A549 (cell line): ENCODE data around the gene FBXO47. TPM values are rescaled to one million over a fixed set of nuclear protein-coding genes. Genes with fewer than 3 reads are reported as not detected.

Experiments used
- ATAC-seq, 2 experiments: fragments of 200-7000 bp in 1 of 2; fragments of >200 bp in 1 of 2; cut with Nextera tagmentation in 1 of 2; cut with Tn5 transposase in 1 of 2; 3 replicates each; pipeline versions ENCODE4 v1.8.0 to v1.9.1; 2018 to 2020; ENCODE audit warnings: mild to moderate bottlenecking in 1 of 2, moderate library complexity in 1 of 2
- CTCF ChIA-PET: fragments of 300-600 bp; sonication (Branson Sonifier 250); formaldehyde crosslinking; extraction: SDS; loops from one replicate; lab custom pipeline; 2021; ENCODE audit warnings: antibody characterized with exemption, inconsistent platforms; lab: Yijun Ruan, JAX
- POLR2A ChIA-PET: fragments of 350-600 bp; formaldehyde crosslinking; extraction: SDS; loops from one replicate; lab custom pipeline; 2021; ENCODE audit warnings: antibody characterized with exemption, inconsistent platforms; lab: Yijun Ruan, JAX
- DNase-seq, 2 experiments: peaks; one replicate each; pipeline versions ENCODE4 v3.0.0 to v3.0.0-alpha.2; 2011 to 2016; ENCODE audit warnings: low read depth in 1 of 2, low spot score in 1 of 2
- FAIRE-seq: peaks from 2 replicates; lab custom pipeline; 2011; peaks lifted over from hg19 to GRCh38; lab: Jason Lieb, UNC
- H3K27ac ChIP-seq, 2 experiments: fragments of >200 bp; sonication (Bioruptor Twin); formaldehyde crosslinking; 3 replicates each; pipeline ENCODE4 v1.5.1; 2016 to 2017
- H3K4me1 ChIP-seq: fragments of >200 bp; sonication (Bioruptor Twin); formaldehyde crosslinking; 3 replicates; pipeline ENCODE4 v1.6.1; 2016
- H3K4me2 ChIP-seq: fragments of >200 bp; sonication (Bioruptor Twin); formaldehyde crosslinking; 3 replicates; pipeline ENCODE4 v1.6.1; 2016
- H3K4me3 ChIP-seq: fragments of >200 bp; sonication (Bioruptor Twin); formaldehyde crosslinking; 3 replicates; pipeline ENCODE4 v1.5.1; 2016
- H3K9me3 ChIP-seq: fragments of >200 bp; sonication (Bioruptor Twin); formaldehyde crosslinking; 3 replicates; pipeline ENCODE4 v1.6.1; 2016
- BHLHE40 ChIP-seq: IDR thresholded peaks from 2 replicates; pipeline ENCODE4 v1.6.1; 2012; ENCODE audit warnings: low read depth, low read length, inconsistent platforms
- CBX8 ChIP-seq: fragments of 200-600 bp; sonication (generic); IDR thresholded peaks from 2 replicates; pipeline ENCODE4 v1.6.1; 2016
- CEBPB ChIP-seq, 2 experiments: fragments of >200 bp in 1 of 2; sonication (Bioruptor Twin) in 1 of 2; formaldehyde crosslinking in 1 of 2; IDR thresholded peaks; 2 replicates each; pipeline ENCODE4 v1.6.1; 2012 to 2016
- CTCF ChIP-seq: fragments of >200 bp; sonication (Bioruptor Twin); formaldehyde crosslinking; IDR thresholded peaks from 3 replicates; pipeline ENCODE4 v1.5.1; 2016
- EHF ChIP-seq: fragments of 250-450 bp; sonication (Bioruptor Pico); IDR thresholded peaks from 2 replicates; pipeline ENCODE4 v1.5.0; 2020; ENCODE audit warnings: mild to moderate bottlenecking
- ELK1 ChIP-seq: fragments of 150-350 bp; IDR thresholded peaks from 2 replicates; pipeline ENCODE4 v1.6.1; 2014; ENCODE audit warnings: low read depth, mild to moderate bottlenecking, low read length
- EP300 ChIP-seq, 2 experiments: fragments of >200 bp; sonication (Bioruptor Twin); formaldehyde crosslinking; IDR thresholded peaks; 2 replicates in 1 of 2; 3 replicates in 1 of 2; pipeline ENCODE4 v1.6.1; 2016 to 2017
- ESRRA ChIP-seq: fragments of 150-350 bp; IDR thresholded peaks from 2 replicates; pipeline ENCODE4 v1.6.1; 2014; ENCODE audit warnings: mild to moderate bottlenecking, low read length, borderline replicate concordance
- FOSL2 ChIP-seq, 2 experiments: fragments of 450-650 bp in 1 of 2; fragments of >200 bp in 1 of 2; sonication (Bioruptor Twin) in 1 of 2; formaldehyde crosslinking; IDR thresholded peaks; 2 replicates each; pipeline versions ENCODE4 v1.5.0 to v1.6.1; 2016 to 2020; ENCODE audit warnings: mild to moderate bottlenecking in 1 of 2, moderate library complexity in 1 of 2
- FOXS1 ChIP-seq: fragments of 250-450 bp; sonication (Bioruptor Pico); IDR thresholded peaks from 2 replicates; pipeline ENCODE4 v1.5.0; 2020; ENCODE audit warnings: mild to moderate bottlenecking, moderate library complexity
- HOXA7 ChIP-seq: fragments of 250-450 bp; sonication (Bioruptor Pico); IDR thresholded peaks from 2 replicates; pipeline ENCODE4 v1.5.0; 2020; ENCODE audit warnings: mild to moderate bottlenecking, moderate library complexity
- HOXB5 ChIP-seq: fragments of 250-450 bp; sonication (Bioruptor Pico); IDR thresholded peaks from 2 replicates; pipeline ENCODE4 v1.5.0; 2020; ENCODE audit warnings: mild to moderate bottlenecking, moderate library complexity
- KDM5A ChIP-seq: fragments of 200-600 bp; sonication (generic); IDR thresholded peaks from 2 replicates; pipeline ENCODE4 v1.6.1; 2016; ENCODE audit warnings: antibody characterized with exemption, mild to moderate bottlenecking
- MAFK ChIP-seq: fragments of 450-650 bp; IDR thresholded peaks from 2 replicates; pipeline ENCODE4 v1.6.1; 2014; ENCODE audit not compliant: partially characterized antibody
- MAX ChIP-seq: IDR thresholded peaks from 2 replicates; pipeline ENCODE4 v1.6.1; 2012
- NFE2L2 ChIP-seq: fragments of 150-350 bp; conservative IDR thresholded peaks from 2 replicates; pipeline ENCODE4 v1.6.1; 2014; ENCODE audit warnings: low read length
- POLR2AphosphoS2 ChIP-seq: conservative IDR thresholded peaks from 2 replicates; pipeline ENCODE4 v1.6.1; 2012; ENCODE audit warnings: low read length, improper control_type of control experiment, inconsistent platforms
- RAD21 ChIP-seq, 2 experiments: fragments of >200 bp in 1 of 2; sonication (Bioruptor Twin) in 1 of 2; formaldehyde crosslinking in 1 of 2; IDR thresholded peaks in 1 of 2; conservative IDR thresholded peaks in 1 of 2; 2 replicates in 1 of 2; 3 replicates in 1 of 2; pipeline ENCODE4 v1.6.1; 2012 to 2018; ENCODE audit warnings: inconsistent platforms in 1 of 2
- SREBF2 ChIP-seq: fragments of 450-650 bp; IDR thresholded peaks from 2 replicates; pipeline ENCODE4 v1.6.1; 2014; ENCODE audit warnings: mild to moderate bottlenecking, moderate library complexity
- TP53 ChIP-seq: fragments of 250-450 bp; sonication (Bioruptor Pico); IDR thresholded peaks from 2 replicates; pipeline ENCODE4 v1.5.0; 2021; ENCODE audit warnings: mild to moderate bottlenecking, moderate library complexity
- ZC3H11A ChIP-seq: fragments of 450-650 bp; IDR thresholded peaks from 2 replicates; pipeline ENCODE4 v1.6.1; 2014; ENCODE audit warnings: antibody characterized with exemption, mild to moderate bottlenecking
- ZFP36 ChIP-seq: fragments of 450-650 bp; IDR thresholded peaks from 2 replicates; pipeline ENCODE4 v1.6.1; 2014; ENCODE audit warnings: borderline replicate concordance; ENCODE audit not compliant: partially characterized antibody
- WGBS: methylation state at CpG from one replicate; pipeline ENCODE4 v1.1.6; 2017; ENCODE audit errors: missing lambda C conversion rate; 5-methylcytosine and 5-hydroxymethylcytosine counted together
- polyA plus RNA-seq, 4 experiments: library from polyadenylated mRNA; depleted of rRNA in 3 of 4; stranded (reverse); fragments of >200 nt; fragmentation: RNase III in 1 of 4; extraction: RNeasy Plus Mini Kit Qiagen cat#74134 plus additional on column Dnase treatment in 1 of 4; gene quantifications; 2 replicates in 3 of 4; 3 replicates in 1 of 4; pipeline ENCODE4 v1.2.3, GENCODE V29; 2011 to 2017

Gene FBXO47
- polyA plus RNA-seq, 2 of the 4 experiments (the other 2 are of a cell fraction): 0.04 TPM; not detected in 1

GRCh38 chr17:38970804-38971203 is 3.6 kb upstream of the FBXO47 start:
- CTCF ChIA-PET: interaction anchor here (0.9 to 6.1 kb wide), 4 partner anchors 13 to 182 kb away, joined by 3 to 61 read pairs (median 14); no protein-coding TSS in a partner anchor
- ATAC-seq: no peak
- no peak overlapping the region for H3K4me3 ChIP-seq
- peaks cover 16% of the 10 kb centered on the region; the same call in 2 of the 3 replicates for H3K4me1 ChIP-seq
- no peaks in the 10 kb centered on the region for H3K9me3 ChIP-seq
- TF ChIP-seq BHLHE40 (no peak), HOXA7 (CRISPR knock-in tag) (no peak), MAX (no peak), CBX8 (no peak), FOXS1 (CRISPR knock-in tag) (no peak)
- FAIRE-seq: no peak
- H3K4me2 ChIP-seq: no peak overlapping the region
- no peak overlapping the region for H3K27ac ChIP-seq
- 83% methylated on average over 5 of the region's 5 CpGs for WGBS
- POLR2A ChIA-PET: no interaction called here
- DNase-seq: peak in 1 of 2 experiments; percentile 39

GRCh38 chr17:38970128-38970527 is 2.9 kb upstream of the FBXO47 start:
- peaks cover 16% of the 10 kb centered on the region; the same call in 2 of the 3 replicates for H3K4me1 ChIP-seq
- TF ChIP-seq KDM5A (no peak), NFE2L2 (no peak), ESRRA (no peak), MAFK (no peak), ZC3H11A (no peak), CEBPB (IDR thresholded peaks at IDR 0.05) (no peak), ELK1 (no peak), CBX8 (no peak), EP300 (IDR thresholded peaks at IDR 0.05) (no peak), RAD21 (conservative IDR thresholded peaks at IDR 0.05 in 1 of 2, IDR thresholded peaks at IDR 0.05 in 1 of 2) (no peak), FOXS1 (CRISPR knock-in tag) (no peak), SREBF2 (no peak), POLR2AphosphoS2 (no peak), HOXB5 (no peak)
- 65% methylated on average over 4 of the region's 4 CpGs for WGBS
- FAIRE-seq (no peak), ATAC-seq (no peak), DNase-seq (no peak)
- H3K27ac ChIP-seq: no peak overlapping the region
- ChIA-PET POLR2A (no interaction called here), CTCF (interaction anchor here (1.2 to 6.1 kb wide), 3 partner anchors 13 to 183 kb away, joined by 5 to 61 read pairs (median 22); no protein-coding TSS in a partner anchor)
- H3K4me3 ChIP-seq: no peak overlapping the region
- no peaks in the 10 kb centered on the region for H3K9me3 ChIP-seq
- no peak overlapping the region for H3K4me2 ChIP-seq

- no peaks in the 10 kb centered on the region for H3K9me3 ChIP-seq
- WGBS: 88% methylated on average over 4 of the region's 4 CpGs
- ATAC-seq (no peak), DNase-seq (no peak), FAIRE-seq (no peak)
- ChIA-PET POLR2A (no interaction called here), CTCF (interaction anchor here (2.9 to 3.6 kb wide), 2 partner anchors 14 to 184 kb away, joined by 17 to 22 read pairs; no protein-coding TSS in a partner anchor)
- H3K27ac ChIP-seq: no peak overlapping the region
- no peak for TF ChIP-seq FOSL2 (IDR thresholded peaks at IDR 0.05)
- no peak for TF ChIP-seq FOSL2 (CRISPR knock-in tag; IDR thresholded peaks at IDR 0.05)
- no peak for TF ChIP-seq CTCF
- TF ChIP-seq ZFP36: no peak
- no peak for TF ChIP-seq FOXS1 (CRISPR knock-in tag)
- TF ChIP-seq EHF (CRISPR knock-in tag): no peak
- TF ChIP-seq ZC3H11A: no peak
- no peak for TF ChIP-seq TP53 (CRISPR knock-in tag)
- H3K4me2 ChIP-seq: no peak overlapping the region
- H3K4me1 ChIP-seq: peaks cover 16% of the 10 kb centered on the region; the same call in 2 of the 3 replicates
- H3K4me3 ChIP-seq: no peak overlapping the region
Measured at GRCh38 chr17:38969281-38969680, 2.1 kb upstream of the FBXO47 start.
